G401.6 (cell line): Measurements from ENCODE around the gene CD63.

Experiments
- FAIRE-seq: peaks from 2 replicates; lab custom pipeline; 2012; peaks lifted over from hg19 to GRCh38; lab: Jason Lieb, UNC

The CD63 gene

DNA sequence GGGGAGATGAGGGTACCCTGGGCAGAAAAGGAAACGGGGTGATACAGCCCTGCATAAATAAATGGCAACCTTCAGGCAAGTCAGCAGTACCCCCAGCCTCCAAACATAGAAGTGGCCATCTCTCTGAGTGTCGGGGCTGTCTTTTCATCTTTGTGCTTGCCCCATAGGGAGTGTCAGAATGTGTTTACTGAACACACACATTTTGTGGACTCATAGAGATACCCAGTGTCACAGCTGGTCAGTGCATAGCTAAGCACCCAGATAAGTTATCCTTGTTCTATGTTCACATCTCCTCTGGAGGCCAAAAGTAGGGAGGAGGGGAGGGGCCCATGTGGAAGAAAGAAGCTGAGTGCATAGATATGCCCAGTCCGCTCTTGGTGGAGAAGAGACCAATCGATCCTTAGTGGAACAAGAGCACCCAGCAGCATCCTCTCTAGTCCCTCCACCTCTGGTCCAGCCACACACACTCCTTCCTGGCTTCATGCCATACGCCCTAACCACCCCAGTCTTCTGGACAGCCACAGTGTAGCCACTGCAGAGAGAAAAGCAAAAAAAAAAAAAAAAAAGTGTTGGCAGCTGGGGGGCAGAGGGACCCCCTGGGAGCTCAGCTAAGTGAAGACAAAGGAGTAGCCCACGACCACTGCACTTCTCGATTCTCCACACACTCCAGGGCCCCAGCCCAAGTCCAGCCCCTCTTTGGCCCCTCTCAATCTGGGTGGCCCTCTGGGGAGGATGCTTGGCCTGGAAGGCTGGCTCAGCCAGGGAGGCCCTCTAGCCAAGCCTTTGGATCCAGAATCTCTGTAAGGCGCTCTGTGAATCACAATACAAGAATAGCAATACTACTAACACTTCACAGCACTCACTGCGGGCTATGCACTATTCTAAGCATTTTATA is 23.7 kb downstream of the CD63 start:
- no peak for FAIRE-seq

DNA sequence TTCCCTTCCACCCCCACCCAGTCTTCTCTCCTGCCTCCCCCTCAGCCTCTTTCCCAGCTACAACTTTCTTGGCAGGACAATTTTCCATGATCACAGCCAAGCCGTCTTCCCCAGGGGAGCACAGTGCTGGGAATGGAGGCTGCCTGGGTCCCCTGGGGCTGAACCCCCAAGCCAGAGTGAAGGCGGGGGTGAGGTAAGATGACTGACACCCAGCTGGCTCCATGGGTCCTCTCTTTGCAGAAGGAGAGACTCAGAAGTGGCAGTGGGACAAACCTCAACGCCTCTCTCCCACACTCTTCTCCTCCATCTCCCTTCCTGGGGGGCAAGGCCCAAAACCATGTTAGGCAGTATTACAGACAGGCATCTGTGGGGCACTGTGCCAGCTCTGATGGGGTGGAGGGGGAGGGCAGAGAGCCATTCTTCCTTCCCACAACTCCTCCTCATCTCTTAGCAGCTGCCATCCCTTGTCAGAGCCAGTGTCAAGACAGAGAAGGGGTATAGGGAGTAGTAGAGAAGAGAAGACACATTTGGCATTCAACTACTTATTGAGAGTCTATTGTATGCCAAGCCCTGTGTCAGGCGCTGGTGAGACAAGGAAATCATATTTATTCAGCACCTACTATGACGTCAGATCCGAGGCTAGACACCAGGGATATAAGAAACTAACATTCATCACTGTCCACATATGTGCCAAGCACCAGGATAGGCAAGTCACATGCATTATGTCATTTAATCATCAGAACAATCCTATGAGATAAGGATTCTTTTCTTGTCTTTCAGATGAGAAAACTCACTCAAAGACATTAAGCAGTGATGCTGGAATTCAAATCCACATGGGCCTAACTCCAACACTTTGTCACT is 24.7 kb downstream of the CD63 start:
- no peak for FAIRE-seq

DNA sequence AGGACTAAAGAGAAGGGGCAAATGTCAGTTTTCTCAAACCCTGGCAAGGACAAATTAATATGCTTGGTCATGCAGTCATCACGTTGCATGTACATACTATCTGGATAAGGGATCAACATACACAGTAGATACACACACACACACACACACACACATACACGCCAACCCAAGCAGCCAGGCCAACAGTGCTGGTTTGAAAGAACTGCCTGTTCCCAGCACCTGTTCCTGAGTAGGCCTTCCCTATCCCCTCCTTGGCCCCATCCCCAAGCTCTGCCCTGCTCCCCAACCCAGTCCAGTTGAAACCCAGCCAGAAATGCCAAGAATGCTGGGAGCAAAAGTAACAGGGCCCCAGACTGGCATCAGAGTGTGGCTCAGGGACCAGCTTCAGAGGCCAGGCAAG is 25.5 kb downstream of the CD63 start:
- FAIRE-seq = no peak

DNA sequence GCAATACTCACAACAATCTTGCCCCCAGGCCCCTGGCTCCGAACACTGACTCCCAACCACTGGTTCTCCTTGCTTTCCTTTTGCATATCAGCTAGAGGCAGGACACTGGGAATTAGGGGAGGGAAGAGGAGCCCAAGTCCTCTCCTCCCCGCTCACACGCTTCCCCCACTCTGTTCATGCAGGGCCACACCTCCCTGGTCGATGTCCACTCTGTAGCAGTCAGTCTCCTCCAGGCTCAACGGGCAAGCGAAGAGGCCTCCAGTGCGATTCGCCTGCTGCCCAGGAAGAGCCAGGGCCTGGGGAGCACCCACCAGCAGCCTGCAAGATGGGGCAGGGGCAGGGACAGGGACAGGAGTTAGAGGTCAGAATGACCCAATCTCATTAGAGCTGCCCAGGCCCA is 25.9 kb downstream of the CD63 start:
- no peak for FAIRE-seq

DNA sequence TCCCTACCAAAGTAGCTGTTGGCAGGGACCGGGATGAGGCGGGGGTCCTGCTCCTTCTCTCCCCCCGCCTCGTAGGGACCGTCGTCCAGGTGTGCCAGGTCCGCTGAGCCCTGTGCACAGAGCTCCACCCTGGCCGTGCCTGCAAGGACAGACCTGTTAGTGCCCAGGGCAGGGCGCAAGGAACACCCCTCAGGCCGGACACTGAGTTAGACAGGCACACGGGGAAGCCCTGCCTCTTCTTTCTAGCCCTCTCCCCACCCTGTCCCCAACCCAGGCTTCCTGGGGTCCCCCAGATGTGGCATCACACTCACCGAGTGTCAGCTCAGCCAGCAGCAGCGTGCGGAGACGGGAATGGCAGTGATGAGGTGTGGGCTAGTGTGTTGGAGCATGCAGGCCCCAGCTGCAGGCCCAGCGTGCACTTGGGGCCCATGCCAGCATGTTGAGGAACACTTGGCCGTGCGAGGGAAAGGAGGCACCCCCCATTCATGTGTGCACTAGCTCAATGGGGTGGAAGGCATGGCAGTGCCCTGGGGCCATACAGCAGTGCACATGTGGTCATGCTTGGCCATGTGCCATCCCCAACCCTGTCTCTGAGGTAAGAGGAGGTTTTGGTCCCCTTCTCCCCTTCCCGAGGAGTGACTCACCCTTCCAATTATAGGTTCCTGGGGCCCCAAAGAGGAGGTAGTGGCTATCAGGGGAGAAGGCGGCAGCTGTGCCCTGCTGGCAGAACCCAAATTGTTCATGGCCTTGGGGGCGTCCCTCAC is 28.4 kb downstream of the CD63 start:
- FAIRE-seq = no peak

DNA sequence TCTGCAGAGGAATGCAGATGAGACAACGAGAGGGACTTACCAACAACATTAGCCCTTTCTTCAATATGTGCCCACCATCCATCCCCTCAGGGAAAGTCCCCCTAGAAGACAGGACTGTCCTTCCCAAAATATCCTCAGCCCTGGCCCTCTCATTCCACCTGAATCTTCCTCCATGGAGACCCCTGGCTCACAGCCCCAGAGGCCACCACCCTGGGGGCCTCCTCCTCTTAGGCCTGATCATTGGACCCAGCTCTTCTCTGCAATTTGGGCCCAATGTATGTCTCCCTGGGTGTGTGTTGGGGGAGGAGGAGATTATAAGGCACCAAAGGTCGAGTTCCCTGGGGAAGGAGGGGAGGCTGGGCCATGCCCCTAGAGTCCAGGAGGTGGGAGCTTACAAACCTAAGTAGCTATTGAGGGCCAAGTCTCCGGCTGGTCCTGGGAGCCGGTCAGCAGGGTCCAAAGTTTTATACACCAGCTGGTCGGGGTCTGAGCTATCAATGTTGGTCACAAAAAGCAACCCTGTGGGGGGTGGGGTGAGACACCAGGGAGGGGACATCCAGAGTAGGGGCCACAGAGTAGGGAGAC is 29.2 kb downstream of the CD63 start:
- FAIRE-seq = no peak

DNA sequence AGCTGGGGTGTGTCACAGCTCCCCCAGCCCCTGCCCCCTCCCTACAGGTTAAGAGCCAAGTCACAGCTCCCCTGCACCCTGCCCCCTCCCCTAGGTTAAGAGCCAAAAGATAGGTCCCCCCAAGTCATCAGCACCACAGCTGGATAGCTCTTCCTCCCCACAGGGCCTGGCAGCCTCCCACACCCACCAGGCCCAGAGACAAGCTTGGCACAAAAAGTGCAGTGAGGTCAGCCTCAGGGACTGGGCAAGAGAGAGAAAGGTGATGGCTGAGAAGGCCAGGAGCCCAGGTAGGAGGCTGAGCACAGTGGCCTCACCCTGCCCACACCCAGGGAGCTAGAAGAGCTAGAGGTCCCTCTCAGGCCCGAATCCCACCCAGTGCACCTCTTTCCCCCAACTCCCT is 29.8 kb downstream of the CD63 start:
- no peak for FAIRE-seq

DNA sequence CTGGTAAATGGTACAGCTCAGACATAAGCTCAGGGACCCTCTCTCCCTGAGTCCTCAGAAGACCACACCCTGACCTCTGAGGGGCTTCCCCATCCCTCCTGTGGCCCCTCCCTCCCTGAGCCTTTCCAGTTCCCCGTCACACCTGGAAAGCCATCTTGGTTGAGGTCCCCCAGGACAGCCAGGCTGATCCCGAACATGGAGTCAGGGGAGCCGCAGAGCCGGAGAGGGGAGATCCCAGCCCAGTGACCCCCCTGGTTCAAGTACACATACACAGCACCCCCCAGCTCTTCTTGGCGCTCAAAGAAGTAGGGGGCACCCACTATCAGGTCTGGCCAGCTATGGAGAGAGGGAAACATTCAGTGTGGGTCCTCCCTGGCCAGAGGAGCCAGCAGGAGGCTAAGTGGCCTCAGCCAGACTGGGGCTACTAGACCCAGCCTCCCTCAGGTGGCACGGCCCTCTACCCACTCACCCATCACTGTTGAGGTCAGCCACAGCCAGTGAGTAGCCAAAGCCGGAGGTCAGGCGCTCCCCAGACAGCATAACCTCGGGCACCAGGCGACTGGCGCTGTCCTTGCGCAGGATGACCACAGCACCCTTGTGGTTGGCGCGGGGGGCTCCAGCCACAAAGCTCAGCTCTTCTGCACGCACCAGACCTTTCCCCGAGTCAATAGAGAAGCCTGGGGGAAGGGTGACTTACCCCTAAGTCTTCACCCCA is 30.4 kb downstream of the CD63 start:
- no peak for FAIRE-seq

DNA sequence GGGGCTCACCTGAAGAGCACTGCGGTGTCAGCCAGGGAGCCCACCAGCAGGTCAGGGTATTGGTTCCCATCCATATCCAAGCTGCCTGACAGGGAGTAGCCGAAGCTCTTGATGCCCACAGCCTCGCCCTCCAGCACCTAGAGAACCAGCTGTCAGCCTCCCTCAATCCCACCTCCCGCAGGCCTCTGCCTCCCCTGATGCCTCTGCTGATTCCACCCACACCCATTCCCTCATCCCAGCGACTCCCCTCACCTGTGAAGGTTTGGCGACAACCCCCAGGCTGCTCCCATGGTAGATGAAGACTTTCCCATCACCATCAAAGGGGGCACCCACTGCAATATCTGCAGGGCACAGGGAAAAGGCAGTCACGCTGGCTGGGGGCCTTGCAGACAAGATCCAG is 31.1 kb downstream of the CD63 start:
- FAIRE-seq = no peak

DNA sequence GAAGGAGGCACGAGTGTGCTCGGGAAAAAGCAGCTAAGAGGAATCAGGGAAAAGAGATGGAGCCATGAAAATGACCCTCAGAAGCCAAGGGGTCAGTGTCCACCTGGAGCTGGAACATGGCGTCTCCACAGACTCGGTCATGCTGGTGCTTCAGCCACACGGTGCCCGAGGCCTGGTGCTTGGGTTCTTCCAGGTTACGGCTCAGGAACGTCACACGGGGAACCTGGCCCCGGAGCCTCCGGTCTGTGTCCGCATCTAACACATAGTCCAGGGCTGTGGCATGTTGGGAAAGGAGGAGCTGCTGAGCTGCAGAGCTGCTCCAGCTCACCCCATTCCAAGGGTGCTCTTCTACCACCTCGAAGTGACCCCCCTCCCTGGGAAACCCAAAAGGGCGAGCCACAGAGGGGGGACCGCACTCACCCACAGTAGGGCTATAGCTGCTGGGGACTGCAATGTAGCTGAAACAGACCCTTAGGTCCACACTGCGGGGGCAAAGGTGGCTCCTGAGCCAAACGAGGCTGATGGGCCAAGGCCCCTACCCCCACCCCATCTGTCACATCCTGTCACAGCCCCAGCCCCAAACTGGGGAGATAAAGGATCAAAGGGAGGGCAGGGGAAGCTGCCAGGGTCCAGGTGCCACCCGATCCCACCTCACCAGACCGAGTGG is 31.9 kb downstream of the CD63 start:
- no peak for FAIRE-seq

DNA sequence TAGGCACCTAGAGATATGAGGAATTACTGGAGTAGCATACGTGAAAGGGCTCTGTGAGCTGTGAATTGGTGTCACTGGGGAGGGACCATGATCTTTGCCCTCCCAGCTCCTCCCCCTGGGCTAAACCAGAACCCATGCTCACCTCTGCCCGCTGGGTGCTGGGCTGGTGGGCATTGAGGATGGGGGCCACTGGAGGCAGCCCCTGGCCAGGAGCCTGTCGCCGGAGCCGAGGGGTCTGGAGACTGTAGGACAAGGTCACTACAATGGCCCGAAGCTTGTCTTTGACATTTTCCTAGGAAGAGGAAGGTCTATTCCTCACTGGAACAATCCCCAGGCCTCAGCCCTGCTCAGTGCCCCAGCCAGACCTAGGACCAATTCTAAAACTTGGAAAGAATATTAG is 32.7 kb downstream of the CD63 start:
- FAIRE-seq = no peak

DNA sequence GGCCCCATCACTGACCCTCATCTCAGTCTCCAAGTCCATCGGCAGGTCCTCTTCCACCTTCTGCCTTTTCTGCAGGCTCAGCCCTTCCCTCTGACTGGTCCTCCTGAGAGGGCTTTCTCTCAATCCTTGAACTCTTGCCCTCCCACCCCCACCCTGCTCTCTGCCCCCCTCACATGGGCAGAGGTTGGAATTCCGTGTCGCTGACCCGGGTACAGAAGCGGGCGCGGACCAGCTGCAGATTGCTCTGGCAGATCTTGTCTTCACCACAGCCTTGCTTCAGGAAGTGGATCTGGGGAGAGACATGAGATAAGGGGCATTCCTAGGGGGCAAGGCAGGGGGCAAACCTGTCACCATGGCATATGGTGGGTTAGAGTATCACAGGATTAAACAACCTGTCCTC is 33.5 kb downstream of the CD63 start:
- no peak for FAIRE-seq

DNA sequence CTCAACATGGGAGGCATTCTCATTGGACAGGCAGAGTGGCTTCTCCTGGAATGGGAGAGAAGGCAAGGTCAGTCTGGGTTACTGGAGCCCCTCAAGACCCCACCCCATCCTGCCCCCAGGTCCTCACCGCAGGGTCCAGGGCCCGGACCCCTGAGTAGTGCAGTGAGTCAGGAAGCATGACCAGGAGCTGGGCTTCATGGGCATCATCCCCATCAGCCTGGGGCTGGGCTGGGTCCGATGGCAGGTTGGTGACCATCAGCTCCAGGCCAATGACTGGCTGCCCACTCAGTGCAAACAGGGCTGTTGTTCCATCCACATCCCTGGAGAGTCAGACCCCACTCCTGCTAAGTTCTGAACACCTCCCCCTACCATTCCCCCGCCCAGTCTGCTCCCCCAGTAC is 34.2 kb downstream of the CD63 start:
- no peak for FAIRE-seq

DNA sequence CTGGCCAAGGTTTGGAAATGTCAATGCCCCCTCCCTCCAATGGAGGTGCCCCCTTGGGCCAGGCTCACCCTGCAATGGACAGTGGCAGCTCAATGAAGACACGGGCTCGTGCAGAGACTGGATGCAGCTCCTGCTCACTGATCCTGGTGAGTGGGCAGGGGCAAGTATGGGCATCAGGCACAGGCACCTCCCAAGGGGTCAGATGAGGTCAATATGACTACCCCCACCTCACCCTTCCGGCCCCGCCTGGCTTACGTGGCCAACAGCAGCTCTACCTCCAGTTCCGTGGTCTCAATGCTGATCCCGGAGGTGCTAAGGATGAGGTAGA is 34.7 kb downstream of the CD63 start:
- FAIRE-seq = no peak

DNA sequence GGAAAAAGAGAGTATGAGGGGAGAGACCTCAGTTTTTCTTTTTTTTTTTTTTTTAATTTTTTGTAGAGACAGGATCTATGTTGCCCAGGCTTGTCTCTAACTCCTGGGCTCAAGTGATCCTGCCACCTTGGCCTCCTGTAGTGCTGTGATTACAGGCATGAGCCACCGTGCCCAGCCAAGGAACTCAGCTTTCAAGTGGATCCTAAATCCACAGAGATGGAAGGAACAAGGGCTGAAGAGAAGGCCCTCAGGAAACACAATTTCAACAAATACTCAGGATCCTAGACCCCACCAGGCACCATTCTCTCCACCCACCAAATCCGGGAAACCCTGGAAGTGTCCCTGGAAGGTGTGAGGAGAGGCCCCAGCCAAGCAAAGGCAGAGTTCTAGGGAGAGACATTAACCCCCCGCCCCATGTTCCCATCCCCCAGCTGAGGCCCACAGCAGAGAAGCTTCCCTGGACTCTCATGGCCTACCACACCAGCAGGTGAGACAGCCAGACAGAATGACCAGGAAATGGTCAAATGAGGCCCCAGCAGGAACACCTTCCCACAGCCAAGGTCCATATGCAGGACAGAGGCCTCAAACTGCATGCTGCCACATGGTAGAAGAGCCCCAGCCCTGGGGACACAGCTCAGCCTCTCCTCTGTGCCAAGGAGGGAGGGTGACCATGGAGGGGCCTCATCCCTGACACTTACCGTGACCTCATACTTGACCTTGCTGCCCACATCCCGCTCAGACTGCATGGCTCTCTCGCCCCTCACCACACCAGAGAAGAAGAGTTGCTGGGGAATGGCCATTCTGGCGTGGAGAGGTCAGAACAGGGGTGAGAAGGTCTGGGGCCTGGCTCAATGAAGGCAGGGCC is 35.3 kb downstream of the CD63 start:
- FAIRE-seq = no peak

DNA sequence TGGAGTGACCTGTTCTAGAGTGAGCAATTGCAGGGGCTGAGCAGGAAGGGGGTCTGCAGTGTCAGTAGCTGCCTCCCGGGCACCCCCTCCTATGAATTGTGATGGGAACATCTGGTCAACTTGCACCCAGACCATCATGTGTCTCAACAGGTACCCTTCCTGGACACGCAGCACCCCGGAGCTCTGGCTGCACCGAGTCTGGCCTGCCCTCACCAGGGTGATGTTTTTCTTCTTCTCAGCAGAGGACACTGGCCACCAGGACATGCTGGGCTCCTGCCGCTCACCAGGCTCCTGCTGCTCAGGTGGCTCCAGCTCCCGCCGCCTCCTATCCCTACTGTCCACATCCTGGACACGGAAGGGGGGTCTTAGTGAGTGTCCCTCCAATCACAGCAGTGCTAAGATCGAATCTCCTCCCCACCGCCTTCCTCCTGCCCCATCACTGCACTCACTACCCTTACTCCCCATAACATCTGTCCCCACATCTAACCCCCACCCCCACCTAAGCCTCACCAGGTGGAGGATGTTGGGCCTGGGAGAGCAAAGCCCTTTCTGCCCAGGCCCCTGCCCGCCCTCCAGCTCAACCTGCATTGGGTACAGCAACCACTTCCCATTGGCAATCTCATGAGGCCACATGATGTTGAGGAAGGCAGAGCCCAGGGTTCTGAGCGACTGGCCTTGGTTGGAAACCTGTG is 36.0 kb downstream of the CD63 start:
- no peak for FAIRE-seq

DNA sequence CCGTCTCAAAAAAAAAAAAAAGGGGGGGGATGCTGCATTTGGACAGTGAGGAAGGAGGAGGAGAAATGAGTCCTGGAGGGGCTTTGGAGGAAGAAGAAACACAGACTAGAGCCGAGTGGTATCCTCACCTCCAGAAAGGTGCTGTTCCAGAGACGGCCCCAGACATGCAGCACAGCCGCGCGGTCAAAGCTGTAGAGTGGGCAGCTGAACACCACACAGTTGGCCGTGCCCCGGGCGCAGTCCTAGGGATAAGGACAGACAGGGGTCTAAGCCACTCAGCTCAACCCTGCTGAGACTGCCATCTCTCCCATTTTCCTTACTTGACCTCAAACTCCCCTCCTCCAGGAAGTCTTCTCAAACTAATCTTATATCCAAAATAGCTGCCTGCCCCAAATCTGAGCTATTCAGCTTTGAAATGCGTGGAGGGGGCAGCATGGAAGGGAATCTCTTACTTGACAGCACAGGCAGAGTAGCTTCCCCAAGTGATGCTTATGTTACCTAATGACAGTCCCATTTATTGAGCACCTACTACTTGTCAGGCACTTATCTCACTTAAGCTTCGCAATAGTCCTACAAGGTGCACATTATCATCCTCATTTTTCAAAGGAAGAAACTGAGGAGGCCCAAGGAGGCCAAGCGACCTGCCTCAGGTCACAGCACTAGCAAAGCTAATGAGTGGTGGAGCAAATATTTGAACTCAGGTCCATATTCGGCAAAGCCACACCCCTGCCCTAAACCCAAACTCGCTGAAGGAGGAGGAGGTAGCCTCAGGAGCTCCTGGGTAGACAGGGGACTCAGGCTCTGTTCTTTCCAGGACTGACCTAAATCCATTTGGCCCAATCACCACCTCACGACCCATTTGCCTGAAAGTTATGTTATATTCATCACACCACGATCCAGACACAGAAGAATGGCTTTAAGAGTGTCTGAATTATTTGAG is 39.8 kb downstream of the CD63 start:
- FAIRE-seq = no peak

DNA sequence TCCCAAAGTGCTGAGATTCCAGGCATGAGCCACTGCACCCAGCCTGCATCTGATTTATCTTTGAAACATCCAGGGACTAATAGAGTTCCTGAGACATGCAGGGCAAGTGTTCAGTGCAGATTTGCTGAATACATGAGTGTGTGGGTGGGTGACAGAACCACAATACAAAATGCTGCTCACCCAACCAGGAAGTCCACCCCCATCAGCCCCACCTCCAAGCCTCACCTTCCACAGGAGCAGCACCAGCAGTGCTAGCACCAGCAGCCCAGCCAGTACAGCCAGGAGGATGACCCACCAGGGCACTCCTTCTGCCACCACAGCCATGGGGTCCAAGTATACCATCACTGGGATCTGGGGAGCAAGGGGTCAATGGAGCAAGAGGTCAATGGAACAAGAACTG is 41.1 kb downstream of the CD63 start:
- no peak for FAIRE-seq
